Caco-2 (cell line): ENCODE results near the gene LPCAT3. TPM values are rescaled to one million over a fixed set of nuclear protein-coding genes. Genes with fewer than 3 reads are reported as not detected.
A peak's percentile ranks its signal among the peaks of the same experiment; 100 is the strongest.

ENCODE experiments used
- BruUV-seq: library from RNA; stranded (reverse); fragments of 400-500 nt; replicated peaks from 2 replicates; lab custom pipeline; 2021; lab: Mats Ljungman, UMichigan
- CTCF ChIA-PET: fragments of 300-600 bp; sonication (Branson Sonifier 250); formaldehyde crosslinking; loops from one replicate; lab custom pipeline; 2022; ENCODE audit warnings: antibody characterized with exemption; lab: Charles Lee
- POLR2A ChIA-PET: fragments of 300-600 bp; sonication (Branson Sonifier 250); formaldehyde crosslinking; loops from one replicate; lab custom pipeline; 2022; ENCODE audit warnings: antibody characterized with exemption; lab: Charles Lee
- DNase-seq, 2 experiments: peaks; one replicate each; pipeline versions ENCODE4 v3.0.0 to v3.0.0-alpha.2; 2020 to 2022
- H3K27me3 ChIP-seq: replicated peaks from 2 replicates; pipeline ENCODE4 v1.6.0; 2011; ENCODE audit warnings: low read length; ENCODE audit not compliant: control insufficient read depth, insufficient read depth
- H3K36me3 ChIP-seq: 2 replicates; pipeline ENCODE4 v1.5.1; 2011; ENCODE audit warnings: low read length; ENCODE audit not compliant: control insufficient read depth, insufficient read depth
- H3K4me1 ChIP-seq: fragments of 250-450 bp; sonication (Bioruptor Pico); 2 replicates; pipeline ENCODE4 v1.5.1; 2020; ENCODE audit warnings: mild to moderate bottlenecking
- H3K4me3 ChIP-seq: 2 replicates; pipeline ENCODE4 v1.5.1; 2011; ENCODE audit warnings: low read depth, mild to moderate bottlenecking, control low read depth, low read length
- H3K9me3 ChIP-seq: fragments of 250-450 bp; sonication (Bioruptor Pico); 2 replicates; pipeline ENCODE4 v1.5.1; 2020; ENCODE audit warnings: mild to moderate bottlenecking, moderate library complexity
- H3K27ac Mint-ChIP-seq: one replicate; pipeline ENCODE4 v1.8.0; 2022; ENCODE audit warnings: mixed read lengths; ENCODE audit not compliant: unreplicated experiment
- H3K27me3 Mint-ChIP-seq: one replicate; pipeline ENCODE4 v1.8.0; 2022; ENCODE audit warnings: mixed read lengths; ENCODE audit not compliant: insufficient read depth, unreplicated experiment
- H3K36me3 Mint-ChIP-seq: one replicate; pipeline ENCODE4 v1.8.0; 2022; ENCODE audit warnings: mild to moderate bottlenecking, mixed read lengths; ENCODE audit not compliant: insufficient read depth, unreplicated experiment
- H3K4me1 Mint-ChIP-seq: one replicate; pipeline ENCODE4 v1.8.0; 2022; ENCODE audit warnings: low read depth, mixed read lengths; ENCODE audit not compliant: unreplicated experiment
- H3K4me3 Mint-ChIP-seq: one replicate; pipeline ENCODE4 v1.8.0; 2022; ENCODE audit warnings: mild to moderate bottlenecking, moderate library complexity, mixed read lengths; ENCODE audit not compliant: unreplicated experiment
- H3K9me3 Mint-ChIP-seq: one replicate; pipeline ENCODE4 v1.8.0; 2022; ENCODE audit warnings: mixed read lengths; ENCODE audit not compliant: unreplicated experiment
- intact Hi-C: fragments of 100-400 bp; cut with micrococcal nuclease; formaldehyde crosslinking; loops from one replicate; pipeline ENCODE4 v1.10.0; 2022; ENCODE audit not compliant: unreplicated experiment
- total RNA-seq: library from RNA; stranded (reverse); gene quantifications from 2 replicates; pipeline ENCODE4 v1.2.3, GENCODE V29; 2022
- TF ChIP-seq, protein P1 (sequence below), 2 experiments: fragments of 200-600 bp in 1 of 2; IDR thresholded peaks; 1 replicate in 1 of 2; 2 replicates in 1 of 2; pipeline versions ENCODE4 v1.5.1 to v1.8.0; 2011 to 2022; ENCODE audit warnings: antibody characterized with exemption in 1 of 2, control low read depth in 1 of 2, inconsistent platforms in 1 of 2, low read depth in 1 of 2, low read length in 1 of 2, mild to moderate bottlenecking in 1 of 2, moderate library complexity in 1 of 2; ENCODE audit not compliant: insufficient read depth in 1 of 2, severe bottlenecking in 1 of 2, unreplicated experiment in 1 of 2

The LPCAT3 gene
- total RNA-seq, 1 experiment from 2014 or later, result 142 TPM

DNA sequence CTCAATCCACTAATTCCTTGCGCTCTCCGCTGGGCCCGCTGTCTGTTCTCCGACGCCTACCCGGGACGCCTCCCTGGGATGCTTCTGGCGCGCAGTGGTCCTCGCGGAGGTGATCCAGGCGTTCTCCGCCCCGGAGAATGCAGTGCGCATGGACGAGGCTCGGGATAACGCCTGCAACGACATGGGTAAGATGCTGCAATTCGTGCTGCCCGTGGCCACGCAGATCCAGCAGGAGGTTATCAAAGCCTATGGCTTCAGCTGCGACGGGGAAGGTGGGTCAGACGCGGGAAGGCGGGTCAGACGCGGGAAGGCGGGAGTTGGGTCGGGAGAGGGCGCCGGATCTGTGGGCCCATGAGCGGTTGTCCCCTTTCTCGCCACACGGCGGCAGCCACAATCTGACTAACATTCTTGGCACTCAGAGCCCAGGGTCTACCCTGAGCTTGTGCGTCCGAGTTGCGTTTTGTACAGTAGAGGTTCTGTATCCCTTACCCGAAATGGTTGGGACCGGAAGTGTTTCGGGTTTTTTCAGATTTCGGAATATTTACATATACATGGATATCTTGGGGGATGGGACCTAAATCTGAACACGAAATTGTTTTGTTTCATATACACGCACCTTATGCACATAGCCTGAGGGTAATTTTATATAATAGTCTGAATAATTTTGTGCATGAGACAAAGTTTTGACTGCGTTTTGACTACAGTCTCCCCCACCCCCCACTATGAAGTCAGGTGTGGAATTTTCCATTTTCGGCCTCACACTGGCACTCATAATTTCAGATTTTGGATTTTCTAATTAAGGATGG lies 73.7 kb downstream of the LPCAT3 start:
- ChIA-PET CTCF (interaction anchor here (0.6 to 6.0 kb wide), 19 partner anchors 10 to 974 kb away, joined by 3 to 241 read pairs (median 11); partner anchors contain the start of genes C1R, C1RL, LPCAT3 and SPSB2), POLR2A (interaction anchor here (0.5 to 5.2 kb wide), 32 partner anchors 10 to 992 kb away, joined by 3 to 237 read pairs (median 9); partner anchors contain the start of genes ATN1, C1RL, CDCA3 and COPS7A)
- intact Hi-C loops, result loop anchor here (1.0 kb wide), 3 partner anchors 20 to 148 kb away; partner anchors contain the start of genes C1R, EMG1 and PHB2
- H3K27ac Mint-ChIP-seq, result peak overlapping the region; percentile 99
- DNase-seq, result peak; percentile 97
- H3K36me3 Mint-ChIP-seq, result peaks cover 76% of the 10 kb centered on the region
- peaks cover 40% of the 10 kb centered on the region for H3K4me1 Mint-ChIP-seq
- TF ChIP-seq, protein P1, sequence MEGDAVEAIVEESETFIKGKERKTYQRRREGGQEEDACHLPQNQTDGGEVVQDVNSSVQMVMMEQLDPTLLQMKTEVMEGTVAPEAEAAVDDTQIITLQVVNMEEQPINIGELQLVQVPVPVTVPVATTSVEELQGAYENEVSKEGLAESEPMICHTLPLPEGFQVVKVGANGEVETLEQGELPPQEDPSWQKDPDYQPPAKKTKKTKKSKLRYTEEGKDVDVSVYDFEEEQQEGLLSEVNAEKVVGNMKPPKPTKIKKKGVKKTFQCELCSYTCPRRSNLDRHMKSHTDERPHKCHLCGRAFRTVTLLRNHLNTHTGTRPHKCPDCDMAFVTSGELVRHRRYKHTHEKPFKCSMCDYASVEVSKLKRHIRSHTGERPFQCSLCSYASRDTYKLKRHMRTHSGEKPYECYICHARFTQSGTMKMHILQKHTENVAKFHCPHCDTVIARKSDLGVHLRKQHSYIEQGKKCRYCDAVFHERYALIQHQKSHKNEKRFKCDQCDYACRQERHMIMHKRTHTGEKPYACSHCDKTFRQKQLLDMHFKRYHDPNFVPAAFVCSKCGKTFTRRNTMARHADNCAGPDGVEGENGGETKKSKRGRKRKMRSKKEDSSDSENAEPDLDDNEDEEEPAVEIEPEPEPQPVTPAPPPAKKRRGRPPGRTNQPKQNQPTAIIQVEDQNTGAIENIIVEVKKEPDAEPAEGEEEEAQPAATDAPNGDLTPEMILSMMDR (IDR thresholded peaks at IDR 0.05; ENCODE audit: insufficient read depth in 1 of 2, low read depth in 1 of 2, low read length in 1 of 2, severe bottlenecking in 1 of 2, unreplicated experiment in 1 of 2), result peak; percentile 93 to 96
- Histone ChIP-seq H3K9me3 (no peaks in the 10 kb centered on the region), H3K4me3 (peak overlapping the region; percentile 59), H3K36me3 (no peaks in the 10 kb centered on the region), H3K4me1 (peaks cover 18% of the 10 kb centered on the region), H3K27me3 (no peaks in the 10 kb centered on the region)
- BruUV-seq, result no TSS peak
- peak overlapping the region; percentile 88 for H3K4me3 Mint-ChIP-seq
- peaks cover 4% of the 10 kb centered on the region for H3K27me3 Mint-ChIP-seq
- H3K9me3 Mint-ChIP-seq, result no peaks in the 10 kb centered on the region

DNA sequence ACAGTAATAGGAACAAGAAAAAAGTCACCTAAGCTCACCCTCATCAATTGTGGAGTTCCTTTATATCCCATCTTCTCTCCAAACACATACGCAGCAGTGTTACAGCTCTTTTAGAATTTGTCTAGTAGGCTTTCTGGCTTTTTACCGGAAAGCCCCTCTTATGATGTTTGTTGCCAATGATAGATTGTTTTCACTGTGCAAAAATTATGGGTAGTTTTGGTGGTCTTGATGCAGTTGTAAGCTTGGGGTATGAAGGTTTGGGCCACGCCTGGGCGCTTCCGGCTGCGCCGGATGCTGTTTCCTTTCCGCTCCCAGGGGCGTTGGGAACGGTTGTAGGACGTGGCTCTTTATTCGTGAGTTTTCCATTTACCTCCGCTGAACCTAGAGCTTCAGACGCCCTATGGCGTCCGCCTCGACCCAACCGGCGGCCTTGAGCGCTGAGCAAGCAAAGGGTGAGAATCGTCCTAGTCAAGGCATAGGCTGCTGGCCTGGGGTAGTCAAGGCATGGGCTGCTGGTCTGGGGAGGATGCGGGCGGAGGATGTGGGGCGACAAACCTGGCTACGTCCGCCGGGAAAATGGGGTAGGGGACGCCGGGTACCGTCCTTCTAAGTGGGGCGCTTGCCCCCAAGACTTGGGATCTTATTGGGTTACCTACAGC lies 74.4 kb downstream of the LPCAT3 start, which contains the start of the genes C12orf57 and RNU7-1:
C12orf57 (plus strand) TSS at position 301 of the 659 bp plus-strand sequence; CDS start at position 401, 100 bp downstream.
RNU7-1 (plus strand) TSS at position 95 of the 659 bp plus-strand sequence.
- Mint-ChIP-seq H3K27ac (peak within 1 kb of the TSS; percentile 99), H3K27me3 (peaks cover 4% of the 10 kb centered on the region), H3K36me3 (peaks cover 79% of the 10 kb centered on the region), H3K4me3 (peak within 1 kb of the TSS; percentile 88), H3K9me3 (no peaks in the 10 kb centered on the region), H3K4me1 (peaks cover 40% of the 10 kb centered on the region)
- POLR2A ChIA-PET, result interaction anchor here (0.5 to 5.2 kb wide), 37 partner anchors 10 to 993 kb away, joined by 3 to 237 read pairs (median 8); partner anchors contain the start of genes ATN1, C1R, C1RL and CDCA3
- BruUV-seq, result TSS peak; percentile 75
- CTCF ChIA-PET, result interaction anchor here (0.6 to 6.0 kb wide), 22 partner anchors 10 to 974 kb away, joined by 3 to 241 read pairs (median 7); partner anchors contain the start of genes C1R, C1RL, LPCAT3 and SPSB2
- H3K4me3 ChIP-seq, result peak within 1 kb of the TSS; percentile 59
- H3K9me3 ChIP-seq, result no peaks in the 10 kb centered on the region
- DNase-seq, result peak; percentile 92 to 96
- H3K36me3 ChIP-seq, result peaks cover 4% of the 10 kb centered on the region; the same call in 1 of the 2 replicates
- no peaks in the 10 kb centered on the region for H3K27me3 ChIP-seq
- intact Hi-C loops, result loop anchor here (1.0 to 2.0 kb wide), 4 partner anchors 20 to 148 kb away; partner anchors contain the start of genes C1R, EMG1 and PHB2
- H3K4me1 ChIP-seq, result peaks cover 18% of the 10 kb centered on the region
- TF ChIP-seq, protein P1 (IDR thresholded peaks at IDR 0.05; ENCODE audit: insufficient read depth in 1 of 2, low read depth in 1 of 2, low read length in 1 of 2, severe bottlenecking in 1 of 2, unreplicated experiment in 1 of 2), result no peak
